Stomach (tissue), 9 donors: ENCODE data around the gene CCDC85A. TPM values are rescaled to one million over a fixed set of nuclear protein-coding genes. Genes with fewer than 3 reads are reported as not detected.

Experiments
- DNase-seq, 2 donors: peaks; one replicate each; pipeline versions ENCODE4 v3.0.0 to v3.0.0-alpha.2; 2013 to 2019
- H3K27ac ChIP-seq, 5 donors: fragments of 200-600 bp in 4 of 5; sonication (generic) in 4 of 5; one replicate each; pipeline ENCODE4 v1.5.1; 2013 to 2019; ENCODE audit warnings: mild to moderate bottlenecking in 1 of 5, moderate library complexity in 1 of 5
- H3K27me3 ChIP-seq, 3 donors: fragments of 200-600 bp; sonication (generic); one replicate each; pipeline ENCODE4 v1.5.1; 2017 to 2019; ENCODE audit warnings: mixed run types in 1 of 3
- H3K36me3 ChIP-seq, 4 donors: fragments of 200-600 bp; sonication (generic); 1 replicate in 3 of 4; 2 replicates in 1 of 4; pipeline ENCODE4 v1.5.1; 2016 to 2019
- H3K4me1 ChIP-seq, 4 donors: fragments of 200-600 bp; sonication (generic); one replicate each; pipeline ENCODE4 v1.5.1; 2016 to 2019
- H3K4me3 ChIP-seq, 4 donors: fragments of 200-600 bp; sonication (generic) in 3 of 4; one replicate each; pipeline ENCODE4 v1.5.1; 2016 to 2019; ENCODE audit warnings: mild to moderate bottlenecking in 1 of 4
- H3K9me3 ChIP-seq, 4 donors: fragments of 200-600 bp; sonication (generic); one replicate each; pipeline ENCODE4 v1.5.1; 2016 to 2019
- EP300 ChIP-seq: sonication (generic); formaldehyde crosslinking; IDR thresholded peaks from one replicate; pipeline ENCODE4 v1.6.1; 2017; ENCODE audit warnings: antibody characterized with exemption
- POLR2A ChIP-seq, 4 donors: fragments of 450-650 bp; IDR thresholded peaks; one replicate each; pipeline ENCODE4 v1.6.1; 2016; ENCODE audit warnings: antibody characterized with exemption in 4 of 4, control low read depth in 2 of 4, mild to moderate bottlenecking in 1 of 4, moderate library complexity in 1 of 4
- POLR2AphosphoS5 ChIP-seq, 3 donors: sonication (generic); formaldehyde crosslinking; IDR thresholded peaks; one replicate each; pipeline ENCODE4 v1.6.1; 2016; ENCODE audit warnings: antibody characterized with exemption in 3 of 3
- WGBS, 5 donors: extraction: QIAGEN DNeasy Blood & Tissue Kit in 3 of 5; methylation state at CpG; one replicate each; pipeline versions ENCODE4 v1.1.5 to v1.1.7; 2013 to 2018; 5-methylcytosine and 5-hydroxymethylcytosine counted together
- intact Hi-C: fragments of 100-400 bp; cut with DNase I; formaldehyde crosslinking; loops from one replicate; pipeline ENCODE4 v1.15.1; 2023; ENCODE audit warnings: low total_unique reads
- polyA plus RNA-seq, 3 donors: library from polyadenylated mRNA; stranded (reverse); fragments of 200-250 nt; gene quantifications; one replicate each; pipeline ENCODE4 v1.2.3, GENCODE V29; 2013
- total RNA-seq, 5 donors: library from RNA; depleted of rRNA; stranded (reverse); fragments of >200 nt; gene quantifications; one replicate each; pipeline versions ENCODE4 v1.1.0 to v1.2.3, GENCODE V29; 2014 to 2016
- TF ChIP-seq, protein P1 (sequence below), 7 experiments: fragments of 450-650 bp in 4 of 7; fragments of 200-600 bp in 3 of 7; sonication (generic) in 3 of 7; IDR thresholded peaks; one replicate each; pipeline ENCODE4 v1.5.1; 2016 to 2019; ENCODE audit warnings: antibody characterized with exemption in 7 of 7, control low read depth in 2 of 7, mild to moderate bottlenecking in 1 of 7
- donor health status: healthy with polysubstance abuse.
- donor health status: Bipolar disorder and iron deficiency.
- donor health status: healthy.

The CCDC85A gene
- total and polyA plus RNA-seq, 8 donors = 0.10 to 6.4 (median 3.2) TPM; not detected in 1

DNA sequence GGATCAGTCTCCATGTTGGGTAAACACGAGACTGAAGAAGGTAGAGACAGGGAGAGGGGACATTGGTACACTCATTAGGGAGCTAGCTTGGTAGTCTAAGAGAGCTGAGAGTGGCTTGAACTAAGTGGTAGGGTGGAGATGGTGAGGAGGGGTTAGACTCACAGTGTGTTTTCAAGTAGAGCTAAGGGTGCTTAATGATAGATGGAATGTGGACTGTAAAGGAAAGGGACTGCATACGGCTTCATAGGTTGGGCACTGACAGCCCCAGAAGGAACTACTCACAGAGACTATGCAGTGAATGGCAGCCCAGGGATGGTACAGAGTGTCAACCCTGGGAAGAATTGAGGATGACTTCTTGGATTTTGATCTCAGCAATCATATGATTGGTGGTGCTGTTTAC, 178.1 kb downstream of the CCDC85A start:
- Histone ChIP-seq H3K36me3 (no peaks in the 10 kb centered on the region), H3K4me3 (no peak overlapping the region), H3K9me3 (no peaks in the 10 kb centered on the region), H3K4me1 (no peaks in the 10 kb centered on the region), H3K27ac (no peak overlapping the region), H3K27me3 (no peaks in the 10 kb centered on the region)
- 67 to 89% (median 82%) methylated on average over 2 of the region's 2 CpGs for WGBS, 5 donors
- TF ChIP-seq POLR2AphosphoS5 (IDR thresholded peaks at IDR 0.05) (no peak), POLR2A (IDR thresholded peaks at IDR 0.05) (no peak), EP300 (no peak)
- TF ChIP-seq, protein P1, sequence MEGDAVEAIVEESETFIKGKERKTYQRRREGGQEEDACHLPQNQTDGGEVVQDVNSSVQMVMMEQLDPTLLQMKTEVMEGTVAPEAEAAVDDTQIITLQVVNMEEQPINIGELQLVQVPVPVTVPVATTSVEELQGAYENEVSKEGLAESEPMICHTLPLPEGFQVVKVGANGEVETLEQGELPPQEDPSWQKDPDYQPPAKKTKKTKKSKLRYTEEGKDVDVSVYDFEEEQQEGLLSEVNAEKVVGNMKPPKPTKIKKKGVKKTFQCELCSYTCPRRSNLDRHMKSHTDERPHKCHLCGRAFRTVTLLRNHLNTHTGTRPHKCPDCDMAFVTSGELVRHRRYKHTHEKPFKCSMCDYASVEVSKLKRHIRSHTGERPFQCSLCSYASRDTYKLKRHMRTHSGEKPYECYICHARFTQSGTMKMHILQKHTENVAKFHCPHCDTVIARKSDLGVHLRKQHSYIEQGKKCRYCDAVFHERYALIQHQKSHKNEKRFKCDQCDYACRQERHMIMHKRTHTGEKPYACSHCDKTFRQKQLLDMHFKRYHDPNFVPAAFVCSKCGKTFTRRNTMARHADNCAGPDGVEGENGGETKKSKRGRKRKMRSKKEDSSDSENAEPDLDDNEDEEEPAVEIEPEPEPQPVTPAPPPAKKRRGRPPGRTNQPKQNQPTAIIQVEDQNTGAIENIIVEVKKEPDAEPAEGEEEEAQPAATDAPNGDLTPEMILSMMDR (IDR thresholded peaks at IDR 0.05) = no peak
- no peak for DNase-seq
- intact Hi-C loops = no loop called here

DNA sequence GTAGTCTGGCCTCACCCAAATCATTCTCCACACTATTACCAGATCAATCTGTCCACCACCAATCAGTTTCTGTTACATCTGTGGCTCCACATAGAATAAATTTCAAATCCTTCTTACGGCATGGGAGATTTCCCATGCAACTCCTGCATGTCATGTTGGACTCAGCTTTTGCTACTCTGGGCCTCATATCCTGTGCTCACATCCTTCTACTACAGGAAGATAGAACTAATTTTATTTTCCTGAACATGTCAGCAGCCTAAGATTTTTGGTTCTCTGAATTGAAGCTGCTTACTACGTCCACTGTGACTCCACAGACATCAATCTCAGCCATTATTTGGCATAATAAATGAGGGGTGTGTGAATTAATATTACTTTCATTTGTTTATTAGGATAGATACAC, 181.1 kb downstream of the CCDC85A start:
- 62 to 85% (median 77%) methylated on average over 2 of the region's 2 CpGs for WGBS, 5 donors
- TF ChIP-seq, protein P1 (IDR thresholded peaks at IDR 0.05) = no peak
- TF ChIP-seq POLR2A (IDR thresholded peaks at IDR 0.05) (no peak), EP300 (no peak), POLR2AphosphoS5 (IDR thresholded peaks at IDR 0.05) (no peak)
- Histone ChIP-seq H3K36me3 (no peaks in the 10 kb centered on the region), H3K4me1 (no peaks in the 10 kb centered on the region), H3K4me3 (no peak overlapping the region), H3K27ac (no peak overlapping the region), H3K9me3 (no peaks in the 10 kb centered on the region), H3K27me3 (no peaks in the 10 kb centered on the region)
- intact Hi-C loops = no loop called here
- DNase-seq = no peak

GRCh38 chr2:56369316-56369715, 185.5 kb downstream of the CCDC85A start:
- H3K36me3 ChIP-seq = no peaks in the 10 kb centered on the region
- intact Hi-C loops = no loop called here
- WGBS, 5 donors = 74 to 92% (median 81%) methylated on average over 2 of the region's 2 CpGs
- TF ChIP-seq, protein P1 (IDR thresholded peaks at IDR 0.05) = no peak
- no peak for TF ChIP-seq POLR2A (IDR thresholded peaks at IDR 0.05)
- TF ChIP-seq EP300 = no peak
- no peak for TF ChIP-seq POLR2AphosphoS5 (IDR thresholded peaks at IDR 0.05)
- H3K27ac ChIP-seq = no peak overlapping the region
- no peak overlapping the region for H3K4me3 ChIP-seq
- H3K4me1 ChIP-seq = no peaks in the 10 kb centered on the region
- H3K9me3 ChIP-seq = no peaks in the 10 kb centered on the region
- H3K27me3 ChIP-seq = no peaks in the 10 kb centered on the region
- no peak for DNase-seq

DNA sequence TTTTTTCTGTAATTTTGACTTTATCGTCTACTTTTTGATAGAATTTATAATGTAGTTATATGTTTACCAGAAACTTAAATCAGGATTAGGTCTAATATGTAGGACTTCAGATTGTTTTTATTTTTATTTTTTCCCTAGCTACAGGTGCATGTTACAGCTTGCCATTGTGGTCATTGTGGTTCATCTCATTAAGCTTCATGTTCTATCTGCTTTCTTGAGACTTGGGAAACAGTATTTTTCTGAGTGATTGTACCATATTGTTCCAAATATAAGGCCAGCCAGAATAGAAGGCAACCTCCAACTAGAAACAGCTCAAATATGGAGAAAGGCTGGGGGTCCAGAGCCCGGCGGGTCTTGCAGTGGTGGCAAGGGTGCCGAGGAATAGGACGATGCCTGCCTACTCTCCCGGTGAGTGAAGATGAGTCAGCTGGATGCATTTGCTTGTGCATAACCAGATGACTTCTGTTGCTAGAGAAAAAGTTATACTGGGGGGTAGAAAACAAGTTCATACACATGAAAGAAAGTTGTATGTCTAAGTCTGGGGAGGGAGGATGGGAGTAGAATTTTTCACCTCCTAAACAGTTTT, 188.4 kb downstream of the CCDC85A start:
- H3K9me3 ChIP-seq = no peaks in the 10 kb centered on the region
- 92 to 95% (median 94%) methylated on average over 6 of the region's 6 CpGs for whole genome bisulfite sequencing, 5 donors

More for the DNA sequence above, 188.4 kb downstream of the CCDC85A start:
- Histone ChIP-seq H3K27me3 (no peaks in the 10 kb centered on the region), H3K4me1 (no peaks in the 10 kb centered on the region), H3K36me3 (no peaks in the 10 kb centered on the region), H3K4me3 (no peak overlapping the region), H3K27ac (no peak overlapping the region)
- no peak for DNase-seq
- TF ChIP-seq, protein P1 (IDR thresholded peaks at IDR 0.05) = no peak
- TF ChIP-seq EP300 = no peak
- intact Hi-C loops = no loop called here
